ENCODE results near the gene ICA1. TPM values are rescaled to one million over a fixed set of nuclear protein-coding genes. Genes with fewer than 3 reads are reported as not detected.

ICA1 gene
- total RNA-seq, 1 donor from 2014 or later, result 0.72 TPM

DNA sequence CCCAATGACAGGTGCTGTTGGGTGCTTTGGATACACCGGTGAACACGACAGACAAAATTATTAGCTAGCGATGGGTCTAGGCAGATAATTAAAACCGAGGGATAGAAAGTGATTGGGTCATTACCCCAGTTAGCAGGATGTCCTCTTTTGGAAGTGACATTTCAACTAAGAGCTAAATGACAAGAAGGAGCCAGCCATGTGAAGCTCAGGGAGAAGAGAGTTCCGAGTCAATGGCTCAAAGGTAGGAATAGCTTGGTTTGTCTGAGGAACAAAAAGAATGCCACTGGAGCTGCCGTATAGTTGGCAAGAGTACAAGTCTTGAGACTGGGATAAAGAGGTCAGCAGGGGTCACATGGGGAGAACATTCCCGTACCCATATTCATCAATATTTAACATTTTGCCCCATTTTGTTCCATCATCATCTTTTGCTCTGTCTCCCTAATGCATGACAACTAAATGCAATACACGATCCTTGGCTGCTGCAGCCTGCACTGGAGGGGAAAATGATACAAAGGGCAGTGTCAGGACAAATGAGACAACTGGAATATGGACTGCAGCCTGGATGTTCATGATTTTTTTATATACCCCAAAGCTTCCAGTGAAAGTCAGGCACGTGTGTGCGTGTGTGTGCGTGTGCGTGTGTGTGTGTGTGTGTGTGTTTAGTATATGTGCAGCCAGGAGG, 115.7 kb downstream of the ICA1 start:
- no peaks in the 10 kb centered on the region for H3K36me3 Mint-ChIP-seq (ENCODE audit: low read depth)
- no peak overlapping the region for H3K27ac Mint-ChIP-seq
- no peak overlapping the region for H3K4me3 Mint-ChIP-seq
- no peaks in the 10 kb centered on the region for H3K27me3 Mint-ChIP-seq
- intact Hi-C loops (cut with micrococcal nuclease), result no loop called here
- H3K9me3 Mint-ChIP-seq, result peaks cover under 1% of the 10 kb centered on the region
- no peak for DNase-seq
- H3K4me1 Mint-ChIP-seq, result peaks cover 20% of the 10 kb centered on the region

DNA sequence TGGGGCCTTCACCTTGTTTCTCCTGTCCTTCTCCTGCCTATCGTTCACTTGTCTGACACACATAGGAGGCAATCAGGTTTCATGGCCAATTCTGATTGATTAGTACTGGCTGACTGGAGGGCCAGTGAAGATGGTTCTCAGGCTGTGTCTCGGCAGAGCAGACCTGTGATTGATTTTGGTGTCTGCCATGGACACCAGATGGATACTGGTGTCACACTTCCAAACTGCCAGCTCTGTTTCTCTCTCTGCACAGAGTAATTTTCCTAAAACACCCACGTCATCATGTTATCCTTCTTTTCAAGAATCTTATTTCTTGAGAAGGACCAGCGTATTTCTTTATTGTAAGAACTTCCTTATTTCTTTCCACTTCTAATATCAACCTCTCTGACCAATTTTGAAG, 117.1 kb downstream of the ICA1 start:
- H3K4me1 Mint-ChIP-seq, result peaks cover 20% of the 10 kb centered on the region
- no peak for DNase-seq
- no peaks in the 10 kb centered on the region for H3K9me3 Mint-ChIP-seq
- no peak overlapping the region for H3K27ac Mint-ChIP-seq
- intact Hi-C loops (cut with micrococcal nuclease), result no loop called here
- no peaks in the 10 kb centered on the region for H3K36me3 Mint-ChIP-seq (ENCODE audit: low read depth)
- H3K4me3 Mint-ChIP-seq, result no peak overlapping the region
- no peaks in the 10 kb centered on the region for H3K27me3 Mint-ChIP-seq

DNA sequence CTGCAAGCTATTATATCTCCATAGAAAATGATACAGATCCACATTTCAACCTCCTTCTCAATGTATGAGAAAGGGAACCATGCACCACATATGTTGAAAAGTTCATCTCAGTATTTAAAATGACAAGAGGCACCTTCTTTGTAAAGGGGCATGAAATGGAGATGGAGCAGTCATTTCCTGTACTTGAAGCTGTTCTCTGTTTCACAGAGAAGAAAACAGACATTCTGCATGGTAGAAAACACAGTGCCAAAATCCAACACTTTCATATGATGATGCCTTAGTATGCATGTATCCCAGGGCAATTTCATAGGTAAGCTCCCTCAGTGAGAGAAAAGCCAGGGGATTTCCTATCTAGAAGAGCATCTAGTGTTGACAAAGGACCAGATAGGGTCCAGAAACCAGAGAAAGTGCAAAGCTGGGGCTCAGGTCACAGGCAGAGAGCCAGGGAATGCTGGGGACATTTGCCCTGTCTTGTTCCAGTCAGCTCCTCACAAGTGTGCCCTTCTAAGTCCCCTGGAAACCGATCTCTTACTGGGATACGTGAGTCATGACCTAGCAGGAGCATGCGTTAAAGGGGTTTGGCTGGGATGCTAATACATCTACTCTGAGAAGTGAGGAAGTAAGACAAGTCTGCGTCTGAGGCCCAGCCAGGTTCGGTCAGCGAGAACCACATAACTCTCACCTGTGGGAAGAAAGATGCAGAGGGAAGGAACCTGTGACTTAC, 118.7 kb downstream of the ICA1 start:
- no peak overlapping the region for H3K27ac Mint-ChIP-seq
- H3K4me1 Mint-ChIP-seq, result peaks cover 12% of the 10 kb centered on the region
- DNase-seq, result no peak
- H3K4me3 Mint-ChIP-seq, result no peak overlapping the region
- H3K27me3 Mint-ChIP-seq, result no peaks in the 10 kb centered on the region
- intact Hi-C loops (cut with micrococcal nuclease), result no loop called here
- H3K9me3 Mint-ChIP-seq, result no peaks in the 10 kb centered on the region
- H3K36me3 Mint-ChIP-seq (ENCODE audit: low read depth), result no peaks in the 10 kb centered on the region

DNA sequence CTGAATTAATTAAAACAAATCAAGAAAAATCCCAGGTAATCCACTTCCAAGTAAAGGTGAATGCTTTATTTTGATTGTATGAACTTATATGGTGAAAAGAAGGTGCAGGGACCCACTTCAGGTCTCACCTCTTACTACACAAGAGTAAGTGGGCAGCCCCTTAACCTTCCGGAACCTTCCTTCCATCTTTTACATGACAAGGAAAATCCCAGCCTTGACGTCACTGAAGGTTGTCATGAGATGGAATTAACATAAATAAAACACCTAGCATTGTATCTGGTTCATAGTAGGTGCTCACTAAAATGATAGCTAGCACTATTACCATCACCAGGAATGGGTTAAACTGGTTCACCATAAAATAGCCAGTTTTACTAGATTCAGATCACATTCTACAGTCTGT, 119.5 kb downstream of the ICA1 start:
- Mint-ChIP-seq H3K27ac (no peak overlapping the region), H3K4me3 (no peak overlapping the region)

DNA sequence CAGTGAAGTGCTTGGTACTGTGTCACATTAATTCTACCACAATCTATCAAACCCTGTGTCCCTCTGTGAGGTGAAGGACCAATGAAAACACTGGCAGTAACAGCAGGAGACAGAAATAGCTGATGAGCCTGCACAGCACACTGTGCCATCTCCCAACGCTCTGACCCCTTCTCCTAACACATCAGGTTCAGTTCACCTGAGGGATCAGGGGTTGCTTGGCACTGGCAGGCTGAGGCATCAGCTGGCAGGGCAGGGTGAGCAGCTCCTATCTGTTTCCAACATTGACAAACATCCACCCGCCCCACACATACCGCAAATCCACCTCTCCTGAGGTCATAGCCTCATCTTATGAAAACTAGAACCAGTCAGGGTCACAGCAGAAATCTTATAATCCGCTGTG, 120.9 kb downstream of the ICA1 start:
- Mint-ChIP-seq H3K36me3 (ENCODE audit: low read depth) (no peaks in the 10 kb centered on the region), H3K9me3 (no peaks in the 10 kb centered on the region), H3K27ac (no peak overlapping the region), H3K4me1 (peaks cover 12% of the 10 kb centered on the region), H3K27me3 (no peaks in the 10 kb centered on the region), H3K4me3 (no peak overlapping the region)
- intact Hi-C loops (cut with micrococcal nuclease), result no loop called here
- DNase-seq, result no peak

More for the DNA sequence above, 119.5 kb downstream of the ICA1 start:
- no peaks in the 10 kb centered on the region for H3K27me3 Mint-ChIP-seq
- peaks cover 12% of the 10 kb centered on the region for H3K4me1 Mint-ChIP-seq
- no peaks in the 10 kb centered on the region for H3K9me3 Mint-ChIP-seq
- intact Hi-C loops (cut with micrococcal nuclease), result no loop called here
- no peak for DNase-seq
- no peaks in the 10 kb centered on the region for H3K36me3 Mint-ChIP-seq (ENCODE audit: low read depth)

DNA sequence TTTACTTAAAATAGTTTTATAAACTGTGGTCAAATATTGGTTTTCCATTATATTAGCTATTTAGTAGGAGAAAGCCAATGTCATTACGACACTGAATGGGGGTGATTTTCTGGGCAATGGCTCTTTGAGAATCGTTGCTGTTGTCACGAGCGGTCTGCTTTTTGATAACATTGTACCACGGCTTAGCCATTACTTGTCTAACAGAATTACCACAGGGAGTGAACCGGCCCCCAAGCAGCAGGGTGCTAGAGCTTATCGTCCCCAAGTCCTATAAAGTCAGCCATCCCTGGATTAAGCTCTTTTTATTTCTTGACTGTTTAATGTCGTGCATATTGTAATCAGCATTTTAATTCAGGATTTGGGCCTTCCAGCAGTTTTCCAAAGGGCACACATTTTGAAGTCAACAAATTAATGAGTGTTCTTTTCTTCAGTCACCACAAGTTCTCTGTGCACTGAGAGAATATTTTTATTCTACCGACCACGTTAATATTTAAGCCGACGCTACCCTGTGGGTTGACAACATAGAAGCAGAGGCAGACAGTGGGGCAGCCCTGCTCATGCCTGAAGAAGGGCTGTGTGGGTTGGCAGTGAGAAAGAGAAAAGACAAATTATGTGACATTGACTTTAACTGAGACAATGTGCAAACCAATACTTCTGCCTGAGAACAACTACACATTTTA, 125.8 kb downstream of the ICA1 start:
- Mint-ChIP-seq H3K4me3 (no peak overlapping the region), H3K9me3 (no peaks in the 10 kb centered on the region), H3K27ac (peak overlapping the region; percentile 16), H3K36me3 (ENCODE audit: low read depth) (no peaks in the 10 kb centered on the region), H3K4me1 (peaks cover 42% of the 10 kb centered on the region), H3K27me3 (no peaks in the 10 kb centered on the region)
- intact Hi-C loops (cut with micrococcal nuclease), result no loop called here
- no peak for DNase-seq

DNA sequence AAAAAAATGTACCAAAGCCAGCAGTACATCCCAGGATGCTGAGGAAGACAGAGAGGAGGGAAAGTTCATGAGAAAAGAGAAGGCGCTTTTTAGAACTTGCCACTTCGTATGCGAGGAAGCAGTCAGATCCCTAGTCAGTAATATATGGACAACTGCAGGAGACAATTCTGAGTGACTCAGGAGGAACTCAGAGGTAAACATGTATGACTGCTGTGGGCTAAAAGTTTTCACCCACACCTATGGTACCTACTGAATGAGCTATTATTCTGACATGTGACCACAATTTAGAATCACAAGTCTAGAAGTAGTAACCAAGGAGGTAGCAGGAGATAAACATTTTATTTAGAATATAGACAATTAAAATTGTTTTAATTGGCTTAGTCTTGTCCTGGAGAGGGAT, 126.5 kb downstream of the ICA1 start:
- no peak overlapping the region for H3K4me3 Mint-ChIP-seq
- no peaks in the 10 kb centered on the region for H3K27me3 Mint-ChIP-seq
- intact Hi-C loops (cut with micrococcal nuclease), result loop anchor here (2.0 kb wide), 7 partner anchors 21 to 953 kb away; partner anchors contain the start of genes C1GALT1, GLCCI1, RPA3 and UMAD1
- peak overlapping the region; percentile 65 for H3K27ac Mint-ChIP-seq
- H3K36me3 Mint-ChIP-seq (ENCODE audit: low read depth), result no peaks in the 10 kb centered on the region
- H3K9me3 Mint-ChIP-seq, result no peaks in the 10 kb centered on the region
- peaks cover 48% of the 10 kb centered on the region for H3K4me1 Mint-ChIP-seq
- DNase-seq, result no peak

DNA sequence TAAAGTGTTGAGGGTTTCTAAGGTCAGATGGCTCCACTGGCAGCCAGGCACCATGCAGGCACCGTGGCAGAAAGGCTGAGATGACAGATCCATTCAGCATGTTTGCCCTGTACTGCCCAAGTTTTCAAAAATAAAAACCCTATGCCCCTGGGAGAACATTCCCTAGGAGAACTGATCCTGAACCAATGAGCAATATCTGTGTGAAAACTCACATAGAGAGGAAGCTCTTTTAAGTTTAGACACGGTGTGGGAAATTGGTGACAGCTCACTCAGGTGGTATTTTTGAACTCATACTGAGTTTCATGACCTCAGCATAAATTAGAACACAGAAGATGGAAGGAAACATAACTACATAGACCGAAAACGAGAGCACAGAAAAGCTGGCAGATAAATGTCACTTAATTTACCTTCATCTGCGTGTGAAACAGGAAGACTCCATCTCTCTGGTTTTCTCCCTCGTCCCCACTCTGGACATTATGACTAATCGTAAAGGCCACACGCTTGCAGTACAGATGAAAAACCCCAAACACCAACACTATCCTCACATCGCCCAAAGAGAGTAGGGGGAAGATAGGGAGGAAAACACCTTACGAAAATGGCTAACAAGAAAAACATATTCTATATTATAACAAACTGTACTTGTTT, 127.8 kb downstream of the ICA1 start:
- H3K27me3 Mint-ChIP-seq, result no peaks in the 10 kb centered on the region
- no peaks in the 10 kb centered on the region for H3K36me3 Mint-ChIP-seq (ENCODE audit: low read depth)
- intact Hi-C loops (cut with micrococcal nuclease), result loop anchor here (1.0 to 5.0 kb wide), 11 partner anchors 8 to 951 kb away; partner anchors contain the start of genes C1GALT1, GLCCI1, MIOS and RPA3
- peak overlapping the region; percentile 42 for H3K4me3 Mint-ChIP-seq
- no peaks in the 10 kb centered on the region for H3K9me3 Mint-ChIP-seq
- peak; percentile 81 for DNase-seq
- peak overlapping the region; percentile 65 for H3K27ac Mint-ChIP-seq
- peaks cover 52% of the 10 kb centered on the region for H3K4me1 Mint-ChIP-seq

DNA sequence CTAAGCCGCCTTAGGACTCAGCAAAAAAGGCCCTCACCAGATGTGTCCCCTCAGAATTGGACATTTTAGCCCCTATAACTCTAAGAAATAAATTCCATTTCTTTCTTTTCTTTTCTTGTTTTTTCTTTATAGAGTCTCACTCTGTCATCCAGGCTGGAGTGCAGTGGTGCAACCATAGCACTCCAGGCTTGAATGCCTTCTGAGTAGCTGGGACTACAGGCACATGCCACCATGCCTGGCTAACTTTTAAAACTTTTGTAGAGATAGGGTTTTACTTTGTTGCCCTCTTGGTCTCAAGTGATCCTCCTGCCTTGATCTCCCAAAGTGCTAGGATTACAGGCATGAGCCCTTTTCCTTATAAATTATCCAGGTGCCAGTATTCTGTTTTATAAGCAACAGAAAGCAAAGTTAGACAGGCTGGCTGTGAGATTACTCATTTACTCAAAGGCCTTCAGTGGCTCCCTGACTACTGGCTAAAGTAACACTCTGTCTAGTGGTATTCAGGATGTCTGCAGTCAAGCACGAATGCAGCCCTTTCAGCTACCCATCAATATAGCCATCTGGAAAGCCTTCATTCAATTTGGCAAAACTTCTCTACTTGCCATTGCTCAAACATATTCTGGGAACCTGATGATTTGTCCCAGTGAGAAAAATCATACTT, 128.6 kb downstream of the ICA1 start:
- intact Hi-C loops (cut with micrococcal nuclease), result loop anchor here (5.0 kb wide), 2 partner anchors 566 to 871 kb away; partner anchors contain the start of gene MIOS
- peak overlapping the region; percentile 65 for H3K27ac Mint-ChIP-seq

DNA sequence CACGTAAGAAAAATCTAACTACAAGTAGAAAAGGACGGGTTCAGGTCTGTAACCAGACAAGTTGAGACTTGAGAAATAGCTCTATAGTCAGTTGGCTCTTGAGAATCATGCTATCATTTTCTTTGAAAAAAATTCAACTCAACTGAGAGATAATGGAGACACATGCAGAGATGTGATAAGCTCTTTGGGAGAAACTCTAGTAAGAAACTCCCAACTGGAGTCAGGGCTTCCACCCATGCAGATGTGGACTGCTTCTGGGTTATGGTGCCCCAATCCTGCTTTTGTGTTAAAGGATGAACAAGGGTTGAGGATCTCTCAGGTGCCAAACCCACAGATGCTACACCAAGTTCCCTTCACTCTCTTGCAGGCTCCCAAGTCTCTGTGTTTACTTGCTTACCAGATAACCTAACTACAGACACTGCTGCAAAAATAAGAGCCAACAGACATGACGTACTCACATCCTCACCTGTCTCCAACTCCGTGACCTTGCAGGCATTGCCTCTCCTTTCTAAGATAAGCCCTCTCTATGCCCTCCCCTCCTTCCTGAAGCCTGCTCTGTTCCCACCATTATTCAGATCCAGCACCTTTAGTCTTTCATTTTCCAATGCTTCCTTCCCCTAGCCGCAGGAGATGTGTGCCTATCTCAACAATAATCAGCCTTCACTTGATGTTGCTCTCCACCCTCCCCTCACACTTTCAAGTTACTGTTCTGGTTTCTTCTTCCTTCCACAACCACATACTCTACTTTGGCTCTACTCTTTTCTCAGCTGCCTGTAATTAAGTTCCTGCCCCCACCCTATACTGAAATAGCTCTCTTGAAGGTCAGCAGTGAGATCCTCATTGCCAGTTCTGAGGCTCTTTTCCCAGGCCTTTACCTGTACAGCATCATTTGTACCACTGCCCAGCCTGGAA, 130.0 kb downstream of the ICA1 start:
- intact Hi-C loops (cut with micrococcal nuclease), result loop anchor here (5.0 kb wide), 2 partner anchors 565 to 870 kb away; partner anchors contain the start of gene MIOS
- Mint-ChIP-seq H3K27me3 (no peaks in the 10 kb centered on the region), H3K36me3 (ENCODE audit: low read depth) (peaks cover 3% of the 10 kb centered on the region), H3K4me3 (peak overlapping the region; percentile 69), H3K9me3 (peaks cover 4% of the 10 kb centered on the region), H3K27ac (peak overlapping the region; percentile 84), H3K4me1 (peaks cover 67% of the 10 kb centered on the region)
- DNase-seq, result peak; percentile 80

More for the DNA sequence above, 128.6 kb downstream of the ICA1 start:
- no peaks in the 10 kb centered on the region for H3K36me3 Mint-ChIP-seq (ENCODE audit: low read depth)
- H3K27me3 Mint-ChIP-seq, result no peaks in the 10 kb centered on the region
- peaks cover 58% of the 10 kb centered on the region for H3K4me1 Mint-ChIP-seq
- no peaks in the 10 kb centered on the region for H3K9me3 Mint-ChIP-seq
- no peak overlapping the region for H3K4me3 Mint-ChIP-seq
- DNase-seq, result no peak

DNA sequence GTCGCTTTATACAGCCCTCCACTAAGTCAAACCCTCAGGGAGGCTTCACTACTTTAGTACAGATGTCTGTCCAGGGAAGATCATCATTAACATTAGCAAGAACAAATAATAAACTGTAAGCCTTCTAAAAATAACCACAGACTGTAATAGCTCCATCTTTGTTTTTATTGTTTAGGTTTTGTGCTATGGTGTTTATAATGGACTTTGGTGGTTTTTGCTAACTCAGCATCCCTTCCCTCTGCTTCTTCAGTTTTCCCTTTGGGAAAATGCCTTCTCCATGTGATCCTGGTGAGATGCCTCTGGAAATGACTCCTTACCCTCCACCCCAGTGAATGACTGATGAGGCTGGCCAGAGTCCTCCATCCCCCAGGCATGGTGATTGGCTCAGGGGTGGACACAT, 131.3 kb downstream of the ICA1 start:
- H3K9me3 Mint-ChIP-seq, result peaks cover 4% of the 10 kb centered on the region

DNA sequence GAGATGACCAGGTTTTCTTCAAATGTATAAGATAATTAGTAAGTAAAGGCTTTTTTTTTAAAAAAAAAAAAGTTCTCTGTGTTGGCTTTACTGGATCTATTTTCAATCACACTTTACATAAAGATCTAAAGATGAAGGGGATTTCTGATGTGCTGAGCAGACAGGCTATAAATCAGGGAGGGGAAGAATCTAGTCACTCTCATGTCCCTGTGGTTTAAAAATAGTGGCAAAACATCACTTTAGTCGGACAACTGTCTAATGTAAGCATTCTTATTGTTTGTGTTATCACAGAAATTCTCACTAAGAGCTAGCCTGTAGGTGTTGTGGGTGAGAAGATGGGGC, 132.7 kb downstream of the ICA1 start:
- H3K27ac Mint-ChIP-seq, result peak overlapping the region; percentile 47
- no peaks in the 10 kb centered on the region for H3K27me3 Mint-ChIP-seq
- no peak overlapping the region for H3K4me3 Mint-ChIP-seq

More for the DNA sequence above, 131.3 kb downstream of the ICA1 start:
- Mint-ChIP-seq H3K4me1 (peaks cover 78% of the 10 kb centered on the region), H3K27me3 (no peaks in the 10 kb centered on the region), H3K27ac (no peak overlapping the region), H3K36me3 (ENCODE audit: low read depth) (peaks cover 3% of the 10 kb centered on the region), H3K4me3 (no peak overlapping the region)
- no peak for DNase-seq
- intact Hi-C loops (cut with micrococcal nuclease), result loop anchor here (5.0 kb wide), 2 partner anchors 563 to 868 kb away; partner anchors contain the start of gene MIOS

More for the DNA sequence above, 132.7 kb downstream of the ICA1 start:
- peaks cover 3% of the 10 kb centered on the region for H3K36me3 Mint-ChIP-seq (ENCODE audit: low read depth)
- peaks cover 4% of the 10 kb centered on the region for H3K9me3 Mint-ChIP-seq
- H3K4me1 Mint-ChIP-seq, result peaks cover 81% of the 10 kb centered on the region
- intact Hi-C loops (cut with micrococcal nuclease), result loop anchor here (5.0 kb wide), 2 partner anchors 68 to 207 kb away; no protein-coding TSS in a partner anchor
- no peak for DNase-seq

Measured in activated CD4-positive, alpha-beta T cell treated with anti-CD3 and anti-CD28 coated beads, Interleukin-2, amount 10 ng/mL, durations not matched to agents 24 days and 14 days (primary cell).